GM12892 (cell line): ENCODE measurements around the gene BST1.

Experiments used
- DNase-seq: peaks from one replicate; pipeline ENCODE4 v3.0.0; 2011; ENCODE audit not compliant: insufficient read length
- FAIRE-seq: peaks from 2 replicates; lab custom pipeline; 2011; peaks lifted over from hg19 to GRCh38; lab: Jason Lieb, UNC
- POLR2A ChIP-seq: IDR thresholded peaks from 2 replicates; pipeline ENCODE4 v1.6.1; 2011; ENCODE audit warnings: low read depth, low read length, control low read depth
- POLR2AphosphoS5 ChIP-seq: IDR thresholded peaks from 2 replicates; pipeline ENCODE4 v1.6.1; 2011; ENCODE audit warnings: low read depth, low read length, control low read depth
- TAF1 ChIP-seq: IDR thresholded peaks from 2 replicates; pipeline ENCODE4 v1.6.1; 2011; ENCODE audit warnings: low read depth, mild to moderate bottlenecking, control low read depth, low read length, borderline replicate concordance

Gene BST1

DNA sequence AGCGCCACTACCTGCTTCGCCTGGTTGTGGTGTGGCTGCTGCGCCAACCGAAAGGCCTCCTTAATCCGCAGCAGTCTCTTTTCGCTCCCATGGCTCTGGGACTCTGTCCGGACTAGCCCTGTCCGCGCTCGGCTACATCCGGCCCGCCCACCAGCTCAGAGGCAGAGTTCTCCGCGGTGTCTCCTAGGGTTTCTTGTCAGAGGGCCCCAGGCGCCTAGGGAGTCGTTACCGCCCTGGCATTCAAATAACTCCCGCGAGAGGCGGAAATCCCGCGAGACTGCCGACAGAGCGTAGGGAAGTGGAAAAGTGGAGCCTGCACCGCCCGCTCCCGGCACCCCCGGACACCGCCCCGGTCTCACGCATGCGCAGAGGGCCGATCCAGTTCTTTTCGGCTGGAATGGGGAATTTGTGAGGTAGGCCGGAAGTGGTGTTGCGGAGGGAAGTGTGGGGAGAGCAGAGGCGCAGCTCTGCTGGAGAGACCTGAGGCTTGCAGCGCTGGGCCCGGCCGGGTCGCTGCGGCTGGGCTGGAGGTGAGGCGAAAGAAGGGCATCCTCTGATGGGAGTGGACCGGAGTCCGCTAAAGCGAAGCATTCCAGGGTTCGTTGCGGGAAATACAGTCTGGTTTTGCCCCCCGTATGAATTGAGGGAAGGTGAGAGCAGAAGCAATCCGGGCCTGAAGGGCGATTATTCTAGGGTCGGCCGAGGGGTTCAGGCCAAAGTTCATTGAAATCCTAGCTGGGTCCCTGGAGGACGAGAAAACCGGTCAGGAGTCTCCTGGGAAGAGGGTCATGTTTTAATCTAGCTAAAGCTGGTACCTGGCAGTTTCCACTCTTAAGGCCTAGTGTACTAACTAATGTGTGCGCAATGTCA, 21.3 kb upstream of the BST1 start, which contains the start of gene FAM200B:
TSS of gene FAM200B (plus strand) at position 456 of the 870 bp plus-strand sequence. CDS start 5,151 bp downstream, outside the sequence.
- TF ChIP-seq TAF1, result 0 out of 2 replicates have a peak, but pooled peaks have one; percentile 41
- peak; percentile 85 for TF ChIP-seq POLR2A
- TF ChIP-seq POLR2AphosphoS5, result peak; percentile 68; the same call in 1 of the 2 replicates
- FAIRE-seq, result peak; percentile 94

GRCh38 chr4:15682242-15683142, 20.4 kb upstream of the BST1 start:
- DNase-seq (no peak), FAIRE-seq (no peak)
- TF ChIP-seq TAF1 (no peak), POLR2A (no peak), POLR2AphosphoS5 (no peak)

More for the DNA sequence above, 21.3 kb upstream of the BST1 start, which contains the start of gene FAM200B:
- DNase-seq, result peak; percentile 80

DNA sequence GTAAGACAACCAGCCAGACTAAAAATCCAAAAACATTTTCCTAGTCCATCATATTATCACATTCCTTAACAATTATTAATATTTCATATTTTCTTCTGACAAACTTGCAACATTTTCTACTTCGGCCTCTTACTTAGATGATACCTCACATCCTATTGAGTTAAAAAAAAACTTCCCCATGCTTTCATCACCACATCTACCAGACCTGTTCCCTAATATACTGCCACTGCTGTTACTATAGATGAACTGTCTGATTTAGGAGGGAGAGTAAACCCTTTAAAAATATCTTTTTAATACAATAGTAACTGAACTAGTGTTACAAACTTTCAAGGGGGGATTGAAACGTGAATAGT, 19.7 kb upstream of the BST1 start:
- TF ChIP-seq POLR2A (no peak), POLR2AphosphoS5 (no peak), TAF1 (no peak)
- DNase-seq (no peak), FAIRE-seq (no peak)

- DNase-seq, result no peak
- no peak for TF ChIP-seq TAF1
- no peak for TF ChIP-seq POLR2AphosphoS5
- no peak for TF ChIP-seq POLR2A
- FAIRE-seq, result no peak
These were observed 18.4 kb upstream of the BST1 start for GRCh38 chr4:15684498-15684897.

DNA sequence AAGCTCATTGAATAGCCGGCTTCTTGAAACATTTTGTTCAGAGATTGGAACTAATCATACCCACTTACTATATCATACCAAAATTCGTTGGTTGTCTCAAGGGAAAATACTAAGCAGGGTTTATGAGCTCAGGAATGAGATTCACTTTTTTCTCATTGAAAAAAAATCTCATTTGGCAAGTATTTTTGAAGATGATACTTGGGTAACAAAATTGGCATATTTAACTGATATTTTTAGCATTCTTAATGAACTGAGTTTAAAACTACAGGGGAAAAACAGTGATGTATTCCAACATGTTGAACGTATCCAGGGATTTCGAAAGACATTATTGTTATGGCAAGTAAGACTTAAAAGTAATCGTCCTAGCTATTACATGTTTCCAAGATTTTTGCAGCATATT, 14.8 kb upstream of the BST1 start:
- no peak for FAIRE-seq
- DNase-seq, result no peak
- no peak for TF ChIP-seq TAF1
- TF ChIP-seq POLR2A, result no peak
- TF ChIP-seq POLR2AphosphoS5, result no peak

- DNase-seq, result no peak
- TF ChIP-seq POLR2AphosphoS5 (no peak), POLR2A (no peak), TAF1 (no peak)
- FAIRE-seq, result no peak
These were observed 13.3 kb upstream of the BST1 start for GRCh38 chr4:15689540-15689939.

- TF ChIP-seq POLR2AphosphoS5 (no peak), POLR2A (no peak), TAF1 (no peak)
- DNase-seq (no peak), FAIRE-seq (no peak)
These were observed 12.7 kb upstream of the BST1 start for GRCh38 chr4:15690020-15690809.

- no peak for FAIRE-seq
- no peak for TF ChIP-seq TAF1
- TF ChIP-seq POLR2A, result no peak
- no peak for TF ChIP-seq POLR2AphosphoS5
These were observed 11.3 kb upstream of the BST1 start for GRCh38 chr4:15691346-15692135.

GRCh38 chr4:15692602-15693001, 10.3 kb upstream of the BST1 start:
- FAIRE-seq (no peak), DNase-seq (no peak)
- TF ChIP-seq POLR2A, result no peak
- TF ChIP-seq TAF1, result no peak
- TF ChIP-seq POLR2AphosphoS5, result no peak

More at GRCh38 chr4:15691346-15692135, 11.3 kb upstream of the BST1 start:
- DNase-seq, result no peak

DNA sequence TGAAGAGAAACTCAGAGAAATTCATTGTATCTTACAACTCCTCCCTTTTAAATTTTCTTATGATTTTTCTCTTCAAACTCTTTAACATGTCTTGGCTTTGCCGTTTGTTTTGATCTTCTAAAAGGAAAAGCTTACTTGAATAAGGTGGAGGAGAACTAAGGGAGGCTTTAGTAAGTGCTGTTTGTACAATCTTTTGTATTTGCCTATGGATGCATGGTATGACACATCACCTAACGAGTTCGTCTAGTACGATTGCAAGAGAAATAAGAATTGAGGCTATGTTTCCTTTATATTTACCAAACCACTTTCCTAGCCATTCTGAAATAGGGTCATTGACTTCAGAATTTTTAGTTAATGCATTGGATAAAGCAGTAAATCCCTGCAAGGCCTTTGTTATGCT, 8.4 kb upstream of the BST1 start:
- FAIRE-seq (no peak), DNase-seq (no peak)
- no peak for TF ChIP-seq TAF1
- TF ChIP-seq POLR2A, result no peak
- TF ChIP-seq POLR2AphosphoS5, result no peak
